ENCODE measurements around the gene PPID.
"Not testable (repeated sequence)": the region's sequence is repeated elsewhere in the genome, so short reads cannot be mapped to it uniquely, and the experiment has no call there.

Gene PPID

DNA sequence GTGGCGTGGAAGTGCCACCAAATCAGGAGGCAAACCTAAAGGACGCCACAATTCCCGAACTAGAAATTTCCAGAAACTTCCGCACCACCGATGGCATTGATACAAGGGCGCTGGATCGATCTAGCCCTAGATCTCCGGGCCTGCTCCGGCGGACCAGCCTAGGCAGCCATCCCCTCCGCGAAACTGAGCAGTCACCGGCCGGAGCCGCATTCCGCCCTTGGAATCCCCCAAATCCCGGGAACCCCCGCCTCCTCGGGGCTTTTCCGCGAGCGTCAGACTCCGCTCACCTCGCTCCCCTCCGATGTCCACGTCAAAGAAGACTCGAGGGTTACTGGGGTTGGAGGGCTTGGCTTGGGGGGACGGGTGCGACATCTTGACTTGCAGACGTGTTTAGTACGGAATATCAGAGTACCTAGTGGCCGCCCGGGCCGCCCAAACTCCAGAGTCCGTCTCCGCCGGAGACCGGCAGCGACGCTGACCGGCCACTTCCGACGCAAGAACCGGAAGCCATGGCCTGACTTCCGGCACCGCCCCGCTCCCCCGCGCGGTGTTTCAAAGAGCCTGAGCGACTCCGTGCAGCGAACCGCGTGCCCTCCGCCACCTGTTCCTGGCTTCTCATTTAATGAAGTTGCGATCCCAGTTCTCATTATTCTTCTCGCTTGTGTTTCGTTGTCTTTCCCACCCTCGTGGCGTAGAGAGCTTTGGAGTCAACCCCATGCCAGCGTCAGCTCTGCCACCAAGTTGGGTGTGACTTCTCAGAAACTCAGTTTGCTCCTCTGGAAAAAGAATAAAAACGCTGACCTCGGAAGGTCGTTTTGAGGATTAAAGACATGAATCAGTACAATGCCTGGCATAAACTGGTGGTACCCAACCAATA is at the start of gene PPID:
PPID (minus strand) TSS at position 480 of the 877 bp plus-strand sequence; CDS start at position 372, 108 bp downstream.
- DNase-seq, result peak; percentile 78

DNA sequence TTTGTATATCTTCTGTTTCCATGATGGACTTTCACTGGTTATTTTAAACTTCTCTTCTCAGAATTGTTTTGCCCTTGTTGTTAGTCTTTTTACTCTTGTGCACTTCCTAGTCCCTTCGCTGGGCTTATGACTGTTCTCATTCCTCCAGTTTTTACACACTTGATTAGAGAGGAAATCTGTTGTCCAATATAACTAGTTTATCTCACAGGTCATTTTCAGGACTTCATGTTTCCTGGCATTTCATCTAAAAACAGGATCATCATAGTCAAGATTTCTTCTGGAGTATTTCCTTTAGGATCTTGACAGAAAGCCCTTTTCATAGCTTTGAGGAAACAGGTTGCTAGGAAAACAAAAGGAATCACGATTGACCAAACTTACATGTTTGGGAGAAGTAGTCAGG is 48.6 kb upstream of the PPID start:
- DNase-seq, result no peak

DNA sequence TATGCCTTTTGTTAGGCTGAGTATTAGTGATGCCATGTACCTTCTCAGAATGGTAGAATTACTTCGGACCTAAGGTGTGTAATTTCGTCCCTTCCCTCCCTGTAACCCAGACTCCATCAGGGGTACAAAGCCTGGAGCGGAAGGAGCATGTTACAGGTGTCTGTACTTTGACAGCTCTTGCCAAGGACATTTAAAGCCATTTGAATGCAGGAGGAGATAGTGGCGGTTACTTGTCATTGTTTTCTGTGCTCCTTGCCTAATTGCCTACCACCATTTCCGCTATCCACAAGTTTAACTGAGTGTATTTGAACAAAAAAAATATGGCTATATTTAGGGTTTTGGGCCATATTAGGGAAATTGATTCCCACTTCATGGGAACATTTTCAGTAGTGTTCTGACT is 47.5 kb upstream of the PPID start:
- DNase-seq, result no peak

DNA sequence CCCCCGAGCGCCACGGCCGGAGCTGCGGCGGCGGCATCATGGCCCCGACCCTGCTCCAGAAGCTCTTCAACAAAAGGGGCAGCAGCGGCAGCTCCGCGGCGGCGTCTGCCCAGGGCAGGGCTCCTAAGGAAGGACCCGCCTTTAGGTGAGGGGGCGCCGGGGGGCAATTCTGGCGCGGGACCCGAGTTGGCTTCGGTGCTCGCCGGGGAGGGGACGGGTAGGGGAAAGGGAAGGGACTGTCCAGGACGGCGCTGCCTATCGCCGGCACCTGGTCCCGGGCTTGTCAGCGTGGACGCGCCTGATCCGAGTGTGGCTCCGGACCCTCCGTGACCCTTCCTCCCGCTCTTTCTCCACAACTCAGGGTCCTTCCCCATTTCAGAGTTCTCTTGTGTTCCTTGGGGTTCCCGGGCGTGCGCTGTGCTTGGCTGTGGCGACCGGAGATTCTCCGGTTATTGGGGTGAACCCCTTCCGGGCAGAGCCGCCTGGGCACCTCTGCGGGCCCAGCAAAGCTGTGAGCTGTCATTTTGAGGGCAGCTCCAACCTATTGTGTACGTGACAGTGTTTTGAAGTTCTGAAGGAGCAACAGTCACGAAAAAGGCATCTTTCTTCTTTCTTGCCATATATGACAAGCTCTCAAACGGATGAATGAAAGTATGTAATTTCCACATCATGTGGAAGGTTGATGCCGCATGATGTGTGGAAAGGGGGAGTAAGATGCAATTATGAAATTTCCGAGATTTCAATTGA is 46.2 kb upstream of the PPID start:
- peak; percentile 21 for DNase-seq

DNA sequence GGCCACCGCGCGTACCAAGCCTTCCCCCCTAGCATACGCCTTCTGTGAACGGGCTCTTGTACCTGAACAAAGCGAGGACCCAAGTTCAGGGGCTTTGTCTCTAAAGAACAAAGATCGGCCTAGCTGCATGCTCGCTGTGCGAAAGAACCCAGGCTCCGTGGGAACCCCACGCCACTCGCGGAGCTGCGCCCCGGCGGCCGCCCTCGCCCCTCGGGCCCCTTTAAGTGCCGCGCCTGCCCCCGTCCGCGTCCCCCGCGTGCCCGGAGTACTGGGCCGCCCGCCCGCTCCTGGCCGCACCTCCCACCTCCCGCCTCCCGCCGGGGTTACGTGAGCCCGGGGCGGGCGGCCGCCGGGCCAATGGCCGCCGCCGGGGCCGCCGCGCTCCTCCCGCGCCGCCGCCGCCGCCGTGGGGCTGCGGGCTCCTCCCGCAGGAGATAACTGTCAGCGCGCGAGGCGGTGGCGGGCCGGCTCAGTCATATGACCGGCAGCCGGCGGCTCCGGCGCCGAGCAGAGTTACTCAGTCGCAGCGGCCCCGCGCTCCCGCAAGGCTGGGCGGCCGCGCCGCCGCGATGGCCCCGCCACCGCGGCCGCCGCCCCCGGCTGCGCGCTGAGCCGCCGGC is 45.5 kb upstream of the PPID start, which contains the start of gene FNIP2:
FNIP2 (plus strand) TSS at position 472 of the 620 bp plus-strand sequence. CDS start 187 bp downstream, outside the sequence.
- DNase-seq, result peak; percentile 59

DNA sequence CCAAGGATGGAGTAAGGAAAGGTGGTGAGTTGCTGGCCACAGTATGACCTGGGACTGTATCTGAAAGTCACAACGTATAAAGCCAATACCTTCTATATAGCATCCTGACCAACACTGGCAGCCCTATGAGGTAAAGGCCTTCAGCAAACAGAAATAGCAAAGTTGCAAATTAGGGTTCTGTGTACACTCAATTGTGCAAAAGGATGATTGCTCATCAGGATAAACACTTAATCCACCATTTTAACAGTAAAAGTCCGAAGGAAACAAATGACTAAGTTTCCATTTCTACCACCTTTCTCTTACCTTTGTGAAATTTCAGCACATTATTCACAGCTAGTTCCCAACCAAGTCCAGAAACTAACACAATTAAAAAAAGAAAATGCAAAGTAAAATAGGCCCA is 44.3 kb upstream of the PPID start:
- no peak for DNase-seq

DNA sequence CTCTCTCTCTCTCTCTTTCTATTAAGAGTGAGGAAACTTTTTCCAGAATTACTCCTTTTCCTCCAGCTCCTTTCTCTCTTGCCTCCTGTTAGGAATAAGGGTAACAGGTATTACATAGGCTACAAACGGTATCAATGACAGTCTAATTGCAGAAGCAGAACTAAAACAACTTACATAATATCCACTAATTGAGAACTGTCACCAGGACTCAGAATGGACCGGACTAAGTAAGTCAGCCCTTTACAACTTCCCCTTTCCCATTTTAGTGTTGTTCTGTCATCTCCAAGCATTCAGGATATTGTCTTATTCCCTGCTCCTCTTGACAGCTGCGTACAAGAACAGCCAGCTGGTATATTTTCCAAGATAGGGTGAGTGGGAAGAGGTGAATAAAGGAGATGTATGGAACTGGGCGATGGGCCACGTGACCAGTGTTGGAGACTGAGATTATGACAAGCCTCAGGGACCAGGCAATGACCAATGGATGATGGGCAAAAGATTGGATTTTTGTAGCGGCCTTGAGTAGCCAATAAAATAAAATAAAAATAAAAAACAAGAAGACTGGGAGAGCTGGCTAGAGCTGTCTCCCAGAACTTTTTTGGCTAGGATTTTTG is 43.3 kb upstream of the PPID start:
- DNase-seq, result no peak

DNA sequence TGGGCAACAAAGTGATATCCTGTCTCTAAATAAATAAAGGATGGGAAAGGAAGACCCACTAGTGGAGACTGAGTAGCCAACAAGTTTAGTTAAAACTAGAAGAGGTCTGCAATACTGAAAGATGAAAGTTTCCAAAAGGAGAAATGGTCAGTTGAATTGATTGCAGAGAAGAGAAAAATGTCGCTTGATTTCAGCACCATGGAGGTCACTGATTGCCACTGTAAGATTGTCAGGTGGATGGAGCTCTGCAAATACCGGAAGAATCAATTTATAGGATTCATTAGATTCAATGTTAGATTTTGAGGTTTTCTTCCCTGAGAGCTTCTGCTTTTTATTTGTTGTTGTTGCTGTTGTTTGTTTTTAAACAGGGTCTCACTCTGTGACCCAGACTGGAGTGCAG is 40.3 kb upstream of the PPID start:
- no peak for DNase-seq

DNA sequence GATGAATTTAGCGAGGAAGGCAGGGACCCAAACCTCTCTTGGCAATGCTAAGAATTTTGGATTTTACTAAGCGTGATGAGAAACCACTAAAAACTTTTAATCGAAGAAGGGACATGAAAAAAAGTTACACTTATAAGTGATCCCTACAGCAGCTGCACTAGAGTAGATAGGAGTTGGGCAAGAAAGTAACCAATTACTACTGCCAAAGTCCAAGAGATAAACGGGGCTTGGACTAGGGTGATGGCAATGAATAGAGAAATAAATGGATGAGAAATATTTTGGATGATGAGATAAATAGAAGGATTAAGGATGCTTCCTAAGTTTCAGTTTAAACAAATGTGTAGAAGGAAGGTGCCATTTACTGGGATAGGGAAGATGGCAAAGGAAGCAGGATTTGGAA is 39.4 kb upstream of the PPID start:
- DNase-seq, result no peak

DNA sequence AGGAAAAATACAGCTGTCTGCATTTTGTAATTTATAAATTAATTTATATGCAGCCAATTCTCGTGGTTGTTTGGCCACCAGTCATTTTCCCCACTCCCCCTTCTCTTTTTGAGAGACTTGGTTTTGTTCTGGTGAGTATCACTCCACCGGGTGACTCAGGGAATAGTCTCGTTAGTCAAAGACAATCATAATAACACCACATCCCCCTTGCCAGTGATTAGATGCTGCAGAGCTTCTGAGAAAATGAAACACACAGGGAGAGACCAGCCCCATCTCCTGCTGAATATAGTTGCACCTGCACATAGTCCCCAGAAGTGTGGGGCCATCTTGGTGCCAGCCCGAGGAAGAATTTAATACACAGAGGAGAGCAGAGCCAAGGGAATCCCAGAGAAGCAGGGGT is 37.7 kb upstream of the PPID start:
- DNase-seq, result no peak

DNA sequence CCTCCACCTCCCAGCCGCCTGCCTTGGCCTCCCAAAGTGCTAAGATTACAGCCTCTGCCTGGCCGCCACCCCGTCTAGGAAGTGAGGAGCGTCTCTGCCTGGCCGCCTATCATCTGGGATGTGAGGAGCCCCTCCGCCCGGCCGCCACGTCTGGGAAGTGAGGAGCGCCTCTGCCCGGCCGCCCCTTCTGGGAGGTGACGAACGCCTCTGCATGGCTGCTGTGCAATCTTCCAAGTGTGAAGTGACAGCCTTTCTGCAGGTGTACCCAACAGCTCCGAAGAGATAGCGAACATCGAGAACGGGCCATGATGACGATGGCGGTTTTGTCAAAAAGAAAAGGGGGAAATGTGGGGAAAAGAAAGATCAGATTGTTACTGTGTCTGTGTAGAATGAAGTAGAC is 36.3 kb upstream of the PPID start:
- not testable (repeated sequence) for DNase-seq

DNA sequence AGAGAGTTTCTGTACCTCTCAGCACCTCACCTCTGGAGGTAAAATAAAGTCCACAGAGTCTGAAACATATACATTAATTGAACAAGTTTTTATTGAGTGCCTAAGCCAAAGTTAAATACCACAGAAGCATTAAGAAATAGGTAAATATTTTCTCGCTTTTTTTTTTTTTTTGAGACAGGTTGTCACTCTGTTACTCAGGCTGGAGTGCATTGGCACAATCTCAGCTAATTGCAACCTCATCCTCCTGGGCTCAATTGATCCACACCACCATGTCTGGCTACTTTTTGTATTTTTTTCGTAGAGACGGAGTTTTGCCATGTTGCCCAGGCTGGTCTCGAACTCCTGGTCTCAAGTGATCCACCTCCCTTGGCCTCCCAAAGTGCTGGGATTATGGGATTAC is 35.5 kb upstream of the PPID start:
- no peak for DNase-seq

DNA sequence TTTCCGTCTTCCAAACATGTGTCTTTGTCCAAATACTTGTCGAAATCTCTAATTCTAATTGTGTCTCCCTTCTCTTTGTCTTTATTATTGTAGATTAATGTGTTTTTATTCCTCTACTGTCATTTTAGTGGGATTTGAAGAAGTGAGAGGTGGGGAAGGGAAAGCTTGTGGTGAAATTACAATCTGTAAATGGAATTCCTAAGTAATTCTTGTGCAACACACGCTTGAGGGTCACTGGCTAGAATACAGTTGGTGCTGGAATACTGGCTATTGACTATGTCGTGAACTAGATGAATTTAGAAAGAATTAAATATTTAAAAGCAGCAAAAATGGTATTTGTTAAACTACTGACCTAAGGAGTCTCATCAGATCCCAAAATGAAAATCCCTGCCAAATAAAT is 34.9 kb upstream of the PPID start:
- no peak for DNase-seq

DNA sequence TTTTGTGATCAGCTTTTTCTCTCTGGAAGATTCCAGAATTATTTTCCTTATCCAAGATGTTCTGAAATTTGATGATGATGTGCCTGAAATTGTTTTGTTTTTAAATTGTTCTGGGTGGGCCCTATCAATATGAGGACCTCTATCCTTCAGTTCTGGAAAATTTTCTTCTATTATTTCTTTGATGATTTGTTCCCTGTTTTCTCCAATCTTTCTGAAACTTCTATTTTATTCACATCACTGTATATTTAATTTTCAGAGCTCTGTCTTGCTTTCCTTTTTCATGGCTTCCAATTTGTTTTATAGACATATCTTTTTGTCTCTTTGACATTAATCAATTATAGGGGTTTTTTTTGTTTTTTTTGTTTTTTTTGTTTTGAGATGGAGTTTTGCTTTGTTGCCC is 33.4 kb upstream of the PPID start:
- no peak for DNase-seq

DNA sequence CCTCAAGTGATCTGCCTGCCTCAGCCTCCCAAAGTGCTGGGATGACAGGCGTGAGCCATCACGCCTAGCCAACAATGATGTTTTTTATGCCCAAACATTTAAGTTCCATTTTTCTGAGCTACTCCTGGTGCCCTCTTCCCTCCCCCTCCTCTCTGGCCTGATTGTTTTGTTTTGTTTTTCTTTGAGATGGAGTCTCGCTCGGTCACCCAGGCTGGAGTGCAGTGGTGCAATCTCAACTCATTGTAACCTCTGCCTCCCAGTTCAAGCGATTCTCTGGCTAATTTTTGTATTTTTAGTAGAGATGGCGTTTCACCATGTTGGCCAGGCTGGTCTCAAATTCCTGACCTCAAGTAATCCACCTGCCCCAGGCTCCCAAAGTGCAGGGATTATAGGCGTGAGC is 32.6 kb upstream of the PPID start:
- not testable (repeated sequence) for DNase-seq

DNA sequence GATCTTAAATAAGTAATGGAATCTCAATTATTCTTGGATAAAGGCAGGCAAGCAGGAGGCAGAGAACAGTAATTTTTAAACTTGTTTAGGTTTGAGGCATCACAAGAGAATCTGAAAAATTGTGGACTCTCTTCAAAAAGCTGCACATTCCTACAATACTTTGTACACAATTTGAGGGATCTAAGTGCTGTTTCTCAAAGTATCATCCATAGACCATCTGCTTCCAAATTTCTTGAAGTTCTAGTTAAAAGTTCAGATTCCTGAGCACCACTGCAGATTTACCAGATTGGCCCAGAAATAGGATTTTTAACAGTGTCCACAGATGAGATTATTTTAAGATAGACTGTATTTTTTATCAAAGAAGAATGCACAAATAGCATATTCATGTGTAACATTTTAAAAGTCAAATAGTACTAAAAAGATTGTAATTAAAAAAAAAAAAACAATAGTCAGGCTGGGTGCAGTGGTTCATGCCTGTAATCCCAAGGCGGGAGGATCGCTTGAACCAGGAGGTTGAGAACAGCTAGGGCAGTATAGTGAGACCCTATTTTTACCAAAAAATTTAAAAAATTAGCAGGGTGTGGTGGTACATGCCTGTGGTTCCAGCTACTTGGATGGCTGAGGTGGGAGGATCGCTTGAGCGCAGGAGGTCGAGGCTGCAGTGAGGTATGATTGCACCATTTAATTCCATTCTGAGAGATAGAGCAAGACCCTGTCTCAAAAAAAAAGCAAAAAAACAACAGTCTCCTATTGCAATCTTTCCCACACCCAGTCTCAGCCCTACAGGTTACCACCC is 31.4 kb upstream of the PPID start:
- DNase-seq, result no peak

DNA sequence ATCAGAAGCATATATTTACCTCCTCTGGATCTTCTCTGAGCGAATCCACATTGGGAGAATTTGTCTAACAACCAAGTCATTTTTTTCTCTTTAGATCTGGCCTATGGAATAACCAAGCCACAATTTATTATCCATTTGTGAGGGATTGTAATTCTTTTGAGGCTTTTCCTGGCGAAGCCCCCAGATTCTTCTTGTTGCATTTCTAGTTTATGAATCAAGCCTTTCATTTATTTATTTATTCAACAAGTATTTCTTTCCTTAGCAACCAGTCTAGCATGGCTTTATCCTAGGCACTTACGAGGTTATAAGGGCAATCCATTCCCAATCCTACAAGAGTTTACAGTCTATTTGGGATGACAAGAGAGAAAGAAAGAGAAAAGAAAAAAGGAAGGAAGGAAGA is 27.2 kb upstream of the PPID start:
- no peak for DNase-seq

DNA sequence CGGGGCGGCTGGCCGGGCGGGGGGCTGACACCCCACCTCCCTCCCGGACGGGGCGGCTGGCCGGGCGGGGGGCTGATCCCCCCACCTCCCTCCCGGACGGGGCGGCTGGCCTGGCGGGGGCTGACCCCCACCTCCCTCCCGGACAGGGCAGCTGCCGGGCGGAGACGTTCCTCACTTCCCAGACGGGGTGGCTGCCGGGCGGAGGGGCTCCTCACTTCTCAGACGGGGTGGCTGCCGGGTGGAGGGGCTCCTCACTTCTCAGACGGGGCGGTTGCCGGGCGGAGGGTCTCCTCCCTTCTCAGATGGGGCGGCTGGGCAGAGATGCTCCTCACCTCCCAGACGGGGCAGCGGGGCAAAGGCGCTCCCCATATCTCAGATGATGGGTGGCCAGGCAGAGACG is 23.3 kb upstream of the PPID start:
- not testable (repeated sequence) for DNase-seq

DNA sequence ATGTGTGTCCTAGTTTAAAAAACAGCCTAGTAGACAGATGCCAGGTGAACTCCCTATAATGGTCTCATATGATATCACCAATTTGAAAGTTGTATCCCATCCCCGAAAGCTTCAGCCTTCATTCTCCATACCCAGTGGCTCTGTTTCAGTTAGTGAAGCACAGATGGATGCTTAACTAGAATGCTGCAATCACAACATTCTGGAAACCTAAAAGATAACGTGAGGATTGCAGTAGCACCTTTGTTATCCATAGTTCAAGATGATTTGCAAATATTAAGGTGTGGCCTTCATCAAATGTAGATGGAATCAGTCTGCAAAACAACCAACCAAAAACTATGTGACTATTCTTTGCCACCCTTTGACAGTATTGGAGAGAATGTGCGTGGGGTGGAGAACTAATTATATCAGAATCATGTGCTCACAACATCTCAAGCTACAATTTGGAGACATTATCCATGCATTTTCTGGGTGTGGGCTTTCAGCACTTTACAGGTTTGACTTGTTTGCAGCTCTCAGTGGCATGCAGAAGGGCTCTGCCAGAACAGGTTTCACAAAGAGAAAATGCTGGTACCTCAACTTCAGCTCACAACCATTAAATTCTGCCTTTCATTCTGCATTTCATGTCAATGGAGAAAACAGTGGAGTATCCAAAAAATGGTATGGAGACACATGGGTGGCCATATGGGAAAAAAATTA is 18.3 kb upstream of the PPID start:
- no peak for DNase-seq

DNA sequence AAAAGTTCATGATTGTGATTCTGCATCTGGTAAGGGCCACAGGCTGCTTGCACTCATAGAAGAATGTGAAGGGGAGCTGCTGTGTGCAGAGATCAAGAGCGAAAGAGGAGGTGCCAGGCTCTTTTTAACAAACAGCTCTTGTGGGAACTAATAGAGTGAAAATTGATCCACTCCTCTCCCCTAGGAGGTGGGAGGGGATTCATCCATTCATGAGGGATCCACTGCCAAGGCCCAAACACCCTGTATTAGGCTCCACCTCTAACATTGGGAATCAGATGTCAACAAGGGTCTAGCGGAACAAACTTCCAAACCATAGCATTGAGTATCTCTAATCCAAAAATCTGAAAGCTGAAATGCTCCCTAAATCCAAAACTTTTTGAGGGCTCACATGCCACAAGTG is 16.4 kb upstream of the PPID start:
- DNase-seq, result no peak

DNA sequence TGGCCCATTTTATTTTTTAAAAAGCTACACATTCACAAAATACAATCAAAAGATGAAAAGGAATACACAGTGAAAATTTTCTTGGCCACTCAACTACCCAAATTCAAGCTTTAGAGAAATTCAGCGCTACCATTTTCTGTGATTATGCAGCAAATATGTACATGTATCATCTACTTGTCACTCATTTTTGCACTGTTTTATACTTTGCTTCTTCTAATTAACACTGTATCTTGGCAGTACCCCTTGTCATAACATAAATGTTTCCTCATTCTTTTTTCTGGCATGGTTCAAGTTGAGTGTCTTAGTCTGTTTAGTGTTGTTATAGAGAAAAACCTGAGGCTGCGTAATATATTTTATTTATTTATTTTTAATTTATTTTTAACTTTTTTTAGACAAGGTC is 15.7 kb upstream of the PPID start:
- no peak for DNase-seq

Data from activated effector memory CD4-positive, alpha-beta T cell treated with Interleukin-2 at 50 U/mL for 16 hours (primary cell).